HAP-1 (cell line): ENCODE measurements around the gene OTUB2.
A peak's percentile ranks its signal among the peaks of the same experiment; 100 is the strongest.

ENCODE experiments used
- DNase-seq, 2 experiments: peaks; one replicate each; pipeline ENCODE4 v3.0.0-alpha.2; 2016 to 2020; ENCODE audit warnings: low spot score in 2 of 2
- H3K27me3 ChIP-seq: fragments of 250-450 bp; sonication (Bioruptor Pico); 2 replicates; pipeline ENCODE4 v1.5.1; 2020; ENCODE audit warnings: low read depth, mild to moderate bottlenecking, moderate library complexity
- H3K36me3 ChIP-seq: fragments of 250-450 bp; sonication (Bioruptor Pico); replicated peaks from 2 replicates; pipeline ENCODE4 v1.5.1; 2020; ENCODE audit warnings: mild to moderate bottlenecking
- H3K4me1 ChIP-seq: fragments of 250-450 bp; sonication (Bioruptor Pico); 2 replicates; pipeline ENCODE4 v1.5.1; 2020; ENCODE audit warnings: mild to moderate bottlenecking
- H3K4me3 ChIP-seq: fragments of 250-450 bp; sonication (Bioruptor Pico); 2 replicates; pipeline ENCODE4 v1.5.1; 2020; ENCODE audit warnings: mild to moderate bottlenecking, moderate library complexity
- H3K9me3 ChIP-seq: fragments of 250-450 bp; sonication (Bioruptor Pico); 2 replicates; pipeline ENCODE4 v1.5.1; 2020; ENCODE audit warnings: mild to moderate bottlenecking, moderate library complexity
- in situ Hi-C: fragments of 300-500 bp; cut with MboI; formaldehyde crosslinking; loops from 3 replicates; pipeline ENCODE4 v1.14.3; 2020; ENCODE audit warnings: low sequenced_read_pairs, inconsistent platforms, mixed read lengths

Gene OTUB2

DNA sequence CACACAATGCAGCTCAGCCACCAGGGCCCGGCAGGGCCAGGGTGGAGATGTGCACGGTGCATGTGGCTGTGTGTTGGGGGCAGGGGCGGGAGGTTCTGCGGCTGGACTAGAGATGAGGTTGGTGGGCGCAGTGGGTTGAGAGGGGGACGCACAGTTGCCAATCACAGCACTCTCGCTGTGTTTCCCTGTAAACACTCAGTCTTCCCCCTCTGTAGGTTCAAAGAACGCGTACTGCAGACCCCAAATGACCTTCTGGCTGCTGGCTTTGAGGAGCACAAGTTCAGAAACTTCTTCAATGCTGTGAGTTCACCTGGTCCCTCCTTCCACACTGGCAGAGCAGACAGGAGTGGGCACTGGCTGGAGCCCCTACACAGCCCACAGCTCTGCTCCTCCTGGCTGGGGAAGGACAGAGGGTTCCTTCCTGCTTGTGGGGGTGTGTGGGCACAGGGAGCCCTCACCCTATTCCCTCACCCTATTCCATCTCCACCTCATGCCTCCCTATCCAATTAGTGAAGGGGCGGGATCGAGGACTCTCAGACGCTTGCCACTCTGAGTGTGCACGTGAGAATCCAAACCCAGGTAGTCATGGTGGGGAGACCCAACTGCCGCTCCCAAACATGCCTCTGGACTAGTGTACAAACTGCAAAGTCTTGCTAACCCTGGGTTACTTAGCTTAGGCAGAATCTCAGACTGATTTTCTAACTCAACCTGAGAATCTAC is 17.8 kb downstream of the OTUB2 start:
- DNase-seq, result no peak
- Histone ChIP-seq H3K9me3 (no peaks in the 10 kb centered on the region), H3K4me1 (peaks cover 7% of the 10 kb centered on the region), H3K27me3 (no peaks in the 10 kb centered on the region), H3K4me3 (no peak overlapping the region), H3K36me3 (peaks cover 35% of the 10 kb centered on the region)
- in situ Hi-C loops, result no loop called here

DNA sequence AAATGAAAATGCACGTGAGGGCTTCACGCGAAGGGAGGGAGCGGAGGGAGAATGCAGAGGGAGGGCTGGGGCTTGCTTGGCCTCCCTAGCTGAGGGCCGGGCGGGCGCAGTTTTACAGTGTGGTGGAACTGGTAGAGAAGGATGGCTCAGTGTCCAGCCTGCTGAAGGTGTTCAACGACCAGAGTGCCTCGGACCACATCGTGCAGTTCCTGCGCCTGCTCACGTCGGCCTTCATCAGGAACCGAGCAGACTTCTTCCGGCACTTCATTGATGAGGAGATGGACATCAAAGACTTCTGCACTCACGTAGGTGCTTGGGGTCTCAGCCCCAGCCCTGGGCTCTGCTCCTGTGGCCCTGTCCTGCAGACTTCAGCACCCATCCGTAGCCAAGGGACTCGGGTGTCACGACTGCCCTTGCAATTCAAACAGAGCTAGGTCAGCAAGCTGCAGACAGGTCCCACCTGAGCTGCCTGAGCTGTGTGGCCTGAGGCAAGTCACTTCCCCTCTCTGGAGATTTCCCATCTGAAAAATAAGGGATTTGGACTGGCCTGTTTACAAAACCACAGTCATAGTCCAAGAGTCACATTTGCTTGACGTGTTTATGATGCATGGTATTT is 18.4 kb downstream of the OTUB2 start:
- in situ Hi-C loops, result no loop called here
- H3K36me3 ChIP-seq, result peaks cover 41% of the 10 kb centered on the region
- peaks cover 13% of the 10 kb centered on the region for H3K4me1 ChIP-seq
- no peaks in the 10 kb centered on the region for H3K27me3 ChIP-seq
- no peak for DNase-seq
- H3K9me3 ChIP-seq, result no peaks in the 10 kb centered on the region
- H3K4me3 ChIP-seq, result no peak overlapping the region

DNA sequence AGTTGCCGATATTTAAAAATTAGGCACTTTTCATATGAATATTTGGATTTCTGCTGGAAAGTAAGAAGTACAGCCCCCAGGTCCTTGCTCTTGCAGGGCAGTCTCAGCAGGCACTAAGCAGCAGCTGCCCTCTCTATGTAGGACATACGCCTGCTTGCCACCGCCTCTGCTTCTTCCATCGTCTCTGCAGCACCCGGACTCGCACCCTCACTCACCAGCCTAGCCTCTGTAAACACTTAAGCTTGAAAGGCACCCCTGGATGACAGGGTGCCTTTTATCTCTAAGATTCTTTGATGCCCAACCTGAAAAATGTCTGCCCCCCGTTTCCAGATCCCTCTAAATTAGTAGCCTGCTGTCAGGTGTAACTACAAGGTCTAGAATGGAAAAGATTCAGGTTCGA is 19.0 kb downstream of the OTUB2 start:
- Histone ChIP-seq H3K9me3 (no peaks in the 10 kb centered on the region), H3K4me1 (peaks cover 13% of the 10 kb centered on the region), H3K36me3 (peaks cover 46% of the 10 kb centered on the region), H3K4me3 (no peak overlapping the region), H3K27me3 (no peaks in the 10 kb centered on the region)
- in situ Hi-C loops, result no loop called here
- no peak for DNase-seq

DNA sequence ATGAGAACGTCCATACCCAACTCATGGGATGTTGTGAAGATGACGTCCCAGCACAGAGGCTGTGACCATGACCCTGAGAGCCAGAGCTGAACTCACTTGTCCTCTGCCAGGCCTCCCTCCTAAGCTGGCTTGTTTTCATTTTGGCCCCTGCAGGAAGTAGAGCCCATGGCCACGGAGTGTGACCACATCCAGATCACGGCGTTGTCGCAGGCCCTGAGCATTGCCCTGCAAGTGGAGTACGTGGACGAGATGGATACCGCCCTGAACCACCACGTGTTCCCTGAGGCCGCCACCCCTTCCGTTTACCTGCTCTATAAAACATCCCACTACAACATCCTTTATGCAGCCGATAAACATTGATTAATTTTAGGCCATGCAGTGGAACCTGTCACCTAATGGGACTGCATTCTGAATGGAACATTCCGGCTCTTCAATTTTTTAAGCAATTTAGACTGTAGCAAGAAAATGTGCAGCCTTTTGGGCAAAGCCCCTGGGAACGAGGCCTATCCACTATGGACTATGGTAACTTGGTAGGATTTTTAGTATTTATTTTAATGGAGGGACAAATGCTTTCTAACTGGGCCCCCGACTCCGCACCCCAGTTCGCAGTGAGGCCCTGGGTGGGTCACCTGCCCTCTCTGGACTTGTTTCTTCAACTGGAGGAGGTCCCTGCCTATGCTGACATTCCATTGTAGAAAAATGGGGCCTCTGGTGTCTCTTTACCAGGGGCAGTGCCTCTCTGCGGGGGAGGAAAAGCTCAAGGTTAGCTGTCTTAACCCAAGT is 19.6 kb downstream of the OTUB2 start:
- Histone ChIP-seq H3K27me3 (no peaks in the 10 kb centered on the region), H3K4me3 (no peak overlapping the region), H3K4me1 (peaks cover 13% of the 10 kb centered on the region), H3K36me3 (peaks cover 52% of the 10 kb centered on the region), H3K9me3 (no peaks in the 10 kb centered on the region)
- in situ Hi-C loops, result no loop called here
- no peak for DNase-seq

DNA sequence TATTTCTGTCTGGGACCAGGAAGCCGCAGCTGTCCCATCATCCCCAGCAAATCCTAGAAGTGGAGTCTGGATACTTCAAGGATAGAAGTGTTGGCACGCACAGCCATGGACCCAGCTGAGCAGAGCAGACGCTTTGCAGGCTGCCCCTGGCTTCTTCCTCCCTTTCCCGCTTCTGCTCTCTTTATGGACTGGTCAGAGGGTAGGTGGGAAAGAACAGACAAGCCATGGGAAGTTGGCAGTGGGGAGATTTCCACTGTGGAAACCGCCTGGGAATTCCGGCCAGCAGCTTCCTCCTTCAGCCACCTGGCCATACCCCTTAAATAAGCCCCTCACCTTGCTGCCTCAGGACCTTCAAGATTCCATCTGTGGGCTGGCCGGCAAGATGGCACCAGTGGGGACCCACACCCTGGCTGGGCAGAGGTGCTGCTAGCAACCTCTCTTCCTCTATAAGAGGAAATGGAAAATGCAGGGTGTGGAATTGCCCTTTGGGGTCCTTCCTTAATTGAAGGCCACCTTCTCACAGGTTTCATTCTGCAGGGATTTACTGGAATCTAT is 20.6 kb downstream of the OTUB2 start:
- Histone ChIP-seq H3K4me3 (no peak overlapping the region), H3K4me1 (peaks cover 13% of the 10 kb centered on the region), H3K9me3 (no peaks in the 10 kb centered on the region), H3K27me3 (no peaks in the 10 kb centered on the region), H3K36me3 (peaks cover 63% of the 10 kb centered on the region)
- DNase-seq, result no peak
- in situ Hi-C loops, result no loop called here

DNA sequence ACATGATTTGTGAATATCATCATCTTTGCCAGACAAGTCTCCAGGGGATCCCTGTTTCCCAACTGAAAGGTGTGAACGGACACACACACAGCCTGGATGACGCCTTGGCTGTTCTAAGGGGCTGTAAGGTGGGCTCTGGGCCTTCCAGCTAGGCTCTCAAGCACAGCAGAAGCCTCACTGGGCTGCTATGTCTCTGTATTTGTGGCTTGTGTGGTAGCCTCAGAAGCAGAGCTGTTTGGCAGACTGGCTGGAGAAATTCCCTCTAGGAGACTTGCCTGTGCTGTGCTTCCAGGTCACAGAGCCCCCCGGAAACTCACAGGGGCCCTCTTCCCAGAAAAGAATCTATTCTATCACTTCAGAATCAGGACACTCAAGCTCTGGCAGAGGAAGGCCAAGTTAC is 21.4 kb downstream of the OTUB2 start:
- no peaks in the 10 kb centered on the region for H3K27me3 ChIP-seq
- DNase-seq, result no peak
- H3K4me3 ChIP-seq, result no peak overlapping the region
- peaks cover 71% of the 10 kb centered on the region for H3K36me3 ChIP-seq
- no peaks in the 10 kb centered on the region for H3K9me3 ChIP-seq
- H3K4me1 ChIP-seq, result peaks cover 13% of the 10 kb centered on the region
- in situ Hi-C loops, result no loop called here

DNA sequence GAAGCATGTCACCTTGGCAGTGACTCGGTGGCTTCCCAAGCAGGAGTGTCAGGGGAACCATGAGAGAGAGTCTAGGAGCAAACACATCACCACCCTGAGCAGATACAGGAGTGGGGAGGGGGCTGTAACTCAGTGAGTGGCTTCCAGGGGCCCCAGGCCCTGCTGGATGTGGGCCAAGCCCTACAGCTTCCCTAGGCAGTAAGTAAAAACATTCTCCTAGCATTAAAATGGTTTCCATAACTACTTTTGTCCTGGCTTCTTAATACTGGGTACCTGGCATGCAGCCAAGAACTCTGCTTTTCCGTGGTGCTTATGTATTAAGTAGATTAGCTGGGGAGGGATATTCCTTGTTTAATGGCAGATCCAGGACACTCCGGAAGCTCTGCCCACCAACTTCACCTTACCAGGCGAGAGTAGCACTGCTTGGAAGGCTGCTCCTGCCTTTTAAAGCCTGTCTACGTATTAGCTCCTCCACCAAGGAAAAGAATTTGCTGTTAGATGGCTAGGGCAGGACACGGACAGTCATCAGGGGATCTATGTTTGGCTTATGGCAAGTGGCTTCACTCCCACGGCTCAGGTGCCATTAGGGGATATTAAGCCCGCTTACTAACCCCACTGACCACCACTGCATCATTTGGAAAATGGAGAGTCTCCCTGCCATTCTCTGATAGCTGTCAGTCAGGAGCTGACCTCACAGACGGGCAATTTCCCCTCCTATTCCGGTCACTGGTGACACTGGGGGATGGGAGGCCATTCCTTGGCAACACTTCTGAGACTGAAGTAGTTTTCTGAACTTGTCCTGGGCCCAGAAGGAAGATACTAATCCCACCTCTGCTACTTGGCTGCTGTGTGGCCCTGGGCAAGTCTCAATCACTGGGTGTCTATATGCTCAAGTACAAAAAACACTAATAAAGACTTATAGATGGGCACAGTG is 22.8 kb downstream of the OTUB2 start:
- Histone ChIP-seq H3K4me3 (no peak overlapping the region), H3K27me3 (no peaks in the 10 kb centered on the region), H3K9me3 (no peaks in the 10 kb centered on the region), H3K36me3 (peaks cover 76% of the 10 kb centered on the region), H3K4me1 (peaks cover 13% of the 10 kb centered on the region)
- in situ Hi-C loops, result no loop called here
- peak; percentile 91 to 94 for DNase-seq

DNA sequence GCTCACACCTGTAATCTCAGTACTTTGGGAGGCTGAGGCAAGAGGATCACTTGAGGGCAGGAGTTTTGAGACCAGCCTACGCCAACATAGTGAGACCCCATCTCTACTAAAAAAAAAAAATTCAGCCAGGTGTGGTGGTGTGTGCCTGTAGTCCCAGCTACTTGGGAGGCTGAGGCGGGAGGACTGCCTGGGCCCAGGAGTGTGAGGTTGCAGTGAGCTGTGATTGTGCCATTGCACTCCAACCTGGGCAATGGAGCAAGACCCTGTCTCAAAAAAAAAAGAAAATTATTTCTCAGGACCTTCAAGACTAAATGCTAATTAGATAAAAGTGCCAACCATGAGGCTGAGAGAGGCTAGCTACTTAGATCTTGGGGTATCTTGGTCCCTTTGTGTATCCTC is 23.5 kb downstream of the OTUB2 start:
- Histone ChIP-seq H3K9me3 (no peaks in the 10 kb centered on the region), H3K4me3 (no peak overlapping the region), H3K27me3 (no peaks in the 10 kb centered on the region), H3K4me1 (peaks cover 13% of the 10 kb centered on the region), H3K36me3 (peaks cover 83% of the 10 kb centered on the region)
- no peak for DNase-seq
- in situ Hi-C loops, result no loop called here

DNA sequence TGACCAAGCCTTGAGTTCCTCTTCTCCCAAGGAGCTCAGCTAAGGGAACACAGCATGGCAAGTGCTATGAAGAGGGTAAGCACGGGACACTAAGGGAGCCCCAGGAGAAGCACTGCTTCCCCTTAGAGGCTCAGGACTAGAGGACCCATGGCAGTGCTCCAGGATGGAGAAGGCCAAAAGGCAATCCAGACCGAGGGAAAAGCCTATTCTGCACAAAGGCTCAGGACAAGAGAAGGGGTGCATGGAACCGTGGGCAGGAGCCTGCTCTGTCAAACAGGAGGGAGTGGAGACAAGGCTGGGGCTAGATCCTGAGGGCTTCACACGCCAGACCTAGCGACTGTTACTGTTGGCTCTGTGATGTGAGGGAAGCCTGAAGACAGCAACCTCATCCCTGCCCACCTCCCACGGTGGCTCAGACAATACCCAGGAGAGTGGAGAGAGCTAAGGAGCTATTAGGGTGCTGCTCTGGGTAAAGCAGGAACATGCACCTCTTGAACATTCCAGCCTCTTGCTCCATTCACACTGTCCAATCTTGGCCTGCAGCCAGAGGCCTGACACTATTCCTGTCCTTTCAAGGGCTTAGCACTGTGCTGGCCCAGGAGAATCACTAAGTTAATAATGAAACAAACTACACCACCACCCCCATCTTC is 24.2 kb downstream of the OTUB2 start:
- H3K4me3 ChIP-seq, result no peak overlapping the region
- no peaks in the 10 kb centered on the region for H3K27me3 ChIP-seq
- no peak for DNase-seq
- no peaks in the 10 kb centered on the region for H3K9me3 ChIP-seq
- in situ Hi-C loops, result no loop called here
- H3K4me1 ChIP-seq, result peaks cover 13% of the 10 kb centered on the region
- H3K36me3 ChIP-seq, result peaks cover 84% of the 10 kb centered on the region

DNA sequence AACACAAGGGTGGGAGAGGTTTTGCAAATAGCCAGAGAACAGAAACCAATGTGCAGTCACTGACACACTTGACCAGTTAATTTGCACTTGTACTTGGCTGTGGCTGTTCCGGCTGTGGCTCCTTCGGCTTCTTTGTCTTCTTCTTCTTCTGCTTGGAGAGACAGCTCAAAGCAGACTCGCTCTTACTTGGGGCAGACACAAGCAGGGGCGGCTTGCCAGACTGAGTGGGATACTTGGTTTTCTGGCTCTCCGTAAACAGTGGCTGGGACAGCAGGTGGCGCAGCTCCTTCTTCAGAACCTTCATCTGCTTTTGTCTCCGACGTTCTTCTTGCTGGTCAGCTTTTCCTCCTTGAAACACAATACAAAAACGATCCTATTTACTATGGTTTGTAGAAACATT is 25.0 kb downstream of the OTUB2 start:
- peak in 1 of 2 experiments; percentile 46 for DNase-seq
- in situ Hi-C loops, result no loop called here
- Histone ChIP-seq H3K4me3 (no peak overlapping the region), H3K27me3 (no peaks in the 10 kb centered on the region), H3K36me3 (peaks cover 88% of the 10 kb centered on the region), H3K4me1 (peaks cover 13% of the 10 kb centered on the region), H3K9me3 (no peaks in the 10 kb centered on the region)

DNA sequence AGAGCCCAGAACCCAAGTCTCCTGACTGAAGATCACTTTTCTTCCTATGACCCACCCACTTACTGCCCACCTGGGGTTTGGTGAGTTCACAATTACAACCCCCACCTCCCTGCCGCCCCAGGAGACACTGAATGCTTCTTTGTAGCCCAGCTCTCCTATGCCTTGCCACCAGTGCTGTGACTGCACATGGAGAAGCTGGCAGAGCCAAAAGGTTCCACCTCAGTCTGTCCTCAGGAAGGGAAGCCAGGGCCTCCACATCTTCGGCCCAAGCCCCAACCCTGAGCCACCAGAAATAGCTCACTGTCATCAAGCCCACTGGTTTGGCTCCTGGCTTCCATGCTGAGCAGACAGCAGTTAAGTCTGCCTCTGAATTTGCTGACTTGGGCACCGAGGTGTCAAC is 25.6 kb downstream of the OTUB2 start:
- no peak for DNase-seq
- in situ Hi-C loops, result no loop called here
- Histone ChIP-seq H3K4me1 (peaks cover 13% of the 10 kb centered on the region), H3K36me3 (peaks cover 91% of the 10 kb centered on the region), H3K9me3 (no peaks in the 10 kb centered on the region), H3K4me3 (no peak overlapping the region), H3K27me3 (no peaks in the 10 kb centered on the region)

DNA sequence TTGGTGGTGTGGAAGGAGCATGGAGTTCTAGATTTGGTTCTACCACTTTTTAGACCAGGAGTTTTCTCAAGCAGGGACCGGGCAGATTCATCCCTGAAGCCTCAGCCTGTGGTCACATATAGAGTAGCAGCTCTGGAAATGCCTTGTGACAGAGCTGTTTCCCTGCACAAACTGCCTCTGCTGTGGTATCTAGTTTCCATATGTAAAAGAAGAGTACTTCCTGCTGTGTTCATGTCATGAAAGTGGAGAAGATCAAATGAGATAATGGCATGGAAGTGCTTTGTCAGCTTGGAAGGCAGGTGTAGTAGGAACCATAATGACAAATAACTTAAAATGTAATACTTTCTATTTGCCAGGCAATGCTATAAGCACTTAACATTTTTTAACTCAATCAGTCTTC is 26.1 kb downstream of the OTUB2 start:
- H3K36me3 ChIP-seq, result peaks cover 91% of the 10 kb centered on the region

DNA sequence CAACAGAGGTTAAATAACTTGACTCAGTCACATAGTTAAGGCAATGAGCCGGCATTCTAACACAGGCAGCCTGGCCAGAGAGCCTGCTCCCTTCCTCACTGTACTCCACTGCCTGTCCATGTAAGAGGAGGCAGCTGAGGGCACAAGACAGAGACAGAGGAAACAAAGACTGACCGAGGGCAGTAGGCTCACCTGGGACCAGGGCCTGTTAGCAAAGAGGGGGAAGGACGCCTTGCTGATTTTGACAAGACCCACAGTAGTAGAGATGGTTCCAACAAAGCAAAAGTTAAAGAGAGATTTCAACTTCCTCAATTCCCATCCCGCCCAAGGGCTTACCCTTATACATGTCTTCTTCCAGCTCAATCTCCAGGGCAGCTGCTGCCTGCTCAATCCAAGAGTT is 26.5 kb downstream of the OTUB2 start:
- in situ Hi-C loops, result no loop called here
- Histone ChIP-seq H3K27me3 (no peaks in the 10 kb centered on the region), H3K36me3 (peaks cover 91% of the 10 kb centered on the region), H3K4me3 (no peak overlapping the region), H3K4me1 (peaks cover 13% of the 10 kb centered on the region), H3K9me3 (no peaks in the 10 kb centered on the region)
- no peak for DNase-seq

More for the DNA sequence above, 26.1 kb downstream of the OTUB2 start:
- Histone ChIP-seq H3K4me1 (peaks cover 13% of the 10 kb centered on the region), H3K9me3 (no peaks in the 10 kb centered on the region), H3K27me3 (no peaks in the 10 kb centered on the region), H3K4me3 (no peak overlapping the region)
- in situ Hi-C loops, result no loop called here
- no peak for DNase-seq
